Fibroblast of peridontal ligament (primary cell): ENCODE results near the gene SMYD3.
A peak's percentile ranks its signal among the peaks of the same experiment; 100 is the strongest.

Experiments
- DNase-seq: peaks from one replicate; pipeline ENCODE4 v3.0.0-alpha.2; 2010; ENCODE audit errors: extremely low read depth

The SMYD3 gene

GRCh38 chr1:246506674-246507481, at the start of gene SMYD3:
Gene SMYD3, minus strand, starts transcription at chr1:246507279.
- peak; percentile 58 for DNase-seq

- no peak for DNase-seq
Observed at GRCh38 chr1:246554201-246554600, 47.1 kb upstream of the SMYD3 start.

DNA sequence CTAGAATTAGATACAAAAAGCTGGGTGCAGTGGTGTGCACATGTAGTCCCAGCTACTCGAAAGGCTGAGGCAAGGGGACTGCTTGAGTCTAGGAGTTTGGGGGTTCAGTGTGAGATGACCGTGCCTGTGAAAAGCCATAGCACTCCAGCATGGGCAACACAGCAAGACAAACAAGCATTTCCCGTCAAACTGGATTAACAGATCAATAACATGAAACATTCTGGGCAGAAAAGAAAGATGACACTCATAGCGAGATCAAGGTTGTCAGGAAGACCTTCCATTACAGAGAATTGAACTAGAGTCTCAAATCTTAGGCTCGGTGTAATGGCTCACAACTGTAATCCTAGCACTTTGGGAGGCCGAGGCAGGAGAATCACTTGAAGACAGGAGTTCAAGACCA, 45.0 kb upstream of the SMYD3 start:
- no peak for DNase-seq

GRCh38 chr1:246550402-246550801, 43.3 kb upstream of the SMYD3 start:
- no peak for DNase-seq

DNA sequence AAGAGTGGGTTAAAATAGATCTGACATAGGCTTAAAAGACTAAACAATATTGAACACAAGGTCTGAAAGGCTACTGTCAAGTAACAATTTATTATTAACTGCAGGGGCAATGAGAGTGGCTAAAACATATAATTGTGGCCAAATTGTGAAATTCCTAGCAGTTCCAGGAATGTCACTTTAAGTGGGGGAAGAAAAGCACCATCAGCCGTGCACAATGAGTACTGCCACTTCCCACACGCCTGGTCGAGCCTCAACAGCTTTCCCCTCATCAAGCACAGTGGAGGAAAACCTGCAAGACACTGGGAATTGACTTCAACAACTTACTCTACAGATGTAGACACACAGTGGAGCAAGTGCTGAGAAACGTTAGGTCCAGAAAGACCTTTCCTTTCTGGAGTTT, 42.6 kb upstream of the SMYD3 start:
- DNase-seq: no peak

GRCh38 chr1:246544001-246544400, 36.9 kb upstream of the SMYD3 start:
- no peak for DNase-seq

DNA sequence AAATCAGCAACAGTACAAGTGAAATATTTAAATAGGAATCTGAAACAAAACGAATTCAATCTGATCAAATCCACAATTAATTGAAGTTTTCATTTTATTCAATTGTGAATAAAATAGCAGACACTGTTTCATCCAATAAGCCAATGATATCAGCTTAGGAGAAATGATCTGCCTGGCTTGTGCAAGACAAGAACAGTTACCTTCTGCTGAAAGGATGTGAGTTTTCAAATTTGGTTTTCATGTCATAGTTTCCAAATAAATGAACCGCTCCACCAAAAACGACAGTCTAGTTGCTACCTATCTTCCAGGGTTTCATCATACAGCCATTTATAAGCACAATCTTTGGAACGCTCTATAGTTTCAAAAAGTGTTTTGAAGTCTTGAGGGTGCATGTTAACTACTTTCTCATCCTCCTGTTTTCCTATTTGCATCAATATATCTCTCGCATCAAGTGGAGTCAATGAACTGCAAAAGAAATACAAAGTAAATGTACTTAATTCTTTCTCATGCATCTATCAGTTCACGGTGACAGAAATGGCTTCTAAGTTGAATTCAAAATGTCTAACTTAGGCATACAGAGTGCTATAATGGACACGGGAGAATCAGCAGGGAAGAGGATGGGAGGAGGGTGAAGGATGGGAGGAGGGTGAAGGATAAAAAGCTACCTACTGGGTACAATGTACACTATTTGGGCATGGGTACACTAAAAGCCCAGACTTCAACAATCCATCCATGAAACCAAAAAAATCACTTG, 33.8 kb upstream of the SMYD3 start:
- no peak for DNase-seq

DNA sequence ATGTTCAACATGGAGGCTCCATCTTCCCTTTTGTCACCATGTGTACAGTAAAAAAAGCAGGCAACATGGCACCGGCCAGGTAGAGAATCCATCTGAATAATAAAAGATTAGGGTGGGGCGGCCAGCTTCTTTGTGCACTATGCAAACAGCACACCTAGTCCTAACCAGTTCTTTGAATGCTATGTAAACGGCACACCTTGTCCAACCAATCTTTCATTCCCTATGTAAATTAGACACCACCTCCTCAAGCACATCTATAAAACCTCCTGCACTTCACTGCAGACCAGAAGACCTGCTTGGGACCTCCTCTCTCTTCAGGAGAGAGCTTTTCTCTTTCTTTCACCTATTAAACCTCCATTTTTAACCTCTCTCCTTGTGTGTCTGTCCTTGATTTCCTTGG, 30.8 kb upstream of the SMYD3 start:
- no peak for DNase-seq

GRCh38 chr1:246537441-246537840, 30.4 kb upstream of the SMYD3 start:
- DNase-seq: no peak

- no peak for DNase-seq
Observed at GRCh38 chr1:246534114-246534513, 27.0 kb upstream of the SMYD3 start.

GRCh38 chr1:246533371-246533905, 26.4 kb upstream of the SMYD3 start:
- no peak for DNase-seq

- no peak for DNase-seq
Observed at GRCh38 chr1:246532519-246532918, 25.4 kb upstream of the SMYD3 start.

DNA sequence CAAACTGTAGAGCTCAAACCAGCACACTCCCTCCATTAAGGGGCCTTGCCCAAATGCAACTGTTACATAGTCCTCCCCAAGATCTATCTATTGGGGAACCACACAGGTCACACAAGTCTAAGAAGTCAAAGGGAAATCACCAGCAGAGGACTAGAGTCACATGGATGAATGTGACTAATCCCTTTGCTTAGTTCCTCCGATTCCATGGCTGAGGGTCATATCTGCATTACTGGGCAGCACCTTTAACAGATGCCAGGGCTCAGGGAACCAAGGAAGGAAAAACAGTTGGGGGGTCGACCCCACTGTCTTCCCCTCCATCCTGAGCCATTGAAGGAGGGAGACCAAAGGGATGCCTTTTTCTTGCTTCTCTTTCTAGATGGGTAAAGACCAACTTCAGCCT, 23.4 kb upstream of the SMYD3 start:
- DNase-seq: no peak

DNA sequence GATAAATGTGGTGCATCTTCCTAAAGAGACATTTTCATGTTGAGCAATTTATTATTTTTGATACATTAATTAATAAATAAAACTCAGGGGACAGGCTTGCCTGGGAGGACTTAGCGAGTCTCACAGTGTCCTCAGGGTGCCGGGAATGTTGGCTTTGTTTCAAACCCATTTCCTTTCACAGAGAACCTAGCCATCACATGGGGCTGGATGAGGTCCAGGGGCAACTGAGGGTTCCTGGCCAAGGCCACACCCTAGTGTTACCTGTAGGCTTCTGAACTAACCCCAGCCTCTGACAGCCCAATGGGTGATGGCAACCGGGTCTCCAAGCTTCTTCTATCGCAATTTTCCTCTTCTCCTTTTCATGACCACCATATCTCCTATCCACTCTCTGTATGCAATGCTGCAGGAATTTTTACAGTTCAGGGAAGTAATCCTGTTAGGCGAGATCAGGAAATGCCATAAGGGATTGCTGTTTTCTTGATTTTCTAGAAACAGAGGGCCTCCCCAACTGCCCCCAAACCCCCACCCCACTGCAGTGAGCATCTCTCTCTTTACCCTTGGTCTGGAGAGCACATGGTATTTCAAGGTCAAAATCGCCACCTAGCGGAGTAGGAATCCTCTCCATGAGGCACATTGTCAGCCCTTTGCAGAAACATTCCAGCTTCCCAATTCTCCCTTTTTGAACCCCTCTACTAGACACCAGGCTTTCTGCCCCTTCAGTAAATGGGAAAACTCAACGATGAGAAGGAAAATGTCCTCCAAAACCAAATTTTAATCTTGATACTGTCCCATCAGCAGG, 22.1 kb upstream of the SMYD3 start:
- DNase-seq: no peak

DNA sequence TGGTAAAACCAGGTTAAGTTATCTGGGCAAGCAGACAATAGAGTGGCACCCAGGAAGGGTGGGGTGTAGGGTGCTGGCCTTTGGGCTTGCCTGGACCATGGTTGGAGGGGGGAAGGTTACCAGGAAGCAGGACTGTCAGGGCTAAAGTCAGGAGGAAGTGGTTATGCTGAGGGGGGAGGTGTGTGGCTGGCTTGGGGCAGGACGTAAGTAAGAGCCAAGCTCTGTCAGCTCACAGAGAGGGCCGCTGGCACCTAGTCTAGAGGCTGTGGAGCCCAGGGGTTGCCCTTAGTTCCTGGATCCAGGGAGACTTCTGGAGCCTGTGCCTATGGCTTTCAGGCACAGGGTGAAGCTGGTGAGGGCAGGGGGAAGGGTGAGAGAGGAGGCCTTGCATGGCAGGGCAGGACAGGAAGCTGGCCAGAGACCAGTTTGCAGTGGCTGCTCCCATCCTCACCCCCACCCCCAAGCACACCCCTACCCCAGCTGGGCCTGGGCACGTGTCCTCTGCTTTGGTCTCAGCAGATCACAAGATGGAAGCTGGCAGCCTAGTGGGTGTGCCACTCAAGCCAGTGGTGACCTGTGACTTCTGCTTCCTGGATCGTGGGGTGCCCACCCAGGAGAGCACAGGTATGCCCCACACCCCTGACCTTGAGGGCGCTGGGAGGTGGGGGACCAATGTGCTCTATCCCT, 20.5 kb upstream of the SMYD3 start:
- no peak for DNase-seq

- DNase-seq: no peak
Observed at GRCh38 chr1:246526915-246527314, 19.8 kb upstream of the SMYD3 start.

- no peak for DNase-seq
Observed at GRCh38 chr1:246526380-246526779, 19.3 kb upstream of the SMYD3 start.

DNA sequence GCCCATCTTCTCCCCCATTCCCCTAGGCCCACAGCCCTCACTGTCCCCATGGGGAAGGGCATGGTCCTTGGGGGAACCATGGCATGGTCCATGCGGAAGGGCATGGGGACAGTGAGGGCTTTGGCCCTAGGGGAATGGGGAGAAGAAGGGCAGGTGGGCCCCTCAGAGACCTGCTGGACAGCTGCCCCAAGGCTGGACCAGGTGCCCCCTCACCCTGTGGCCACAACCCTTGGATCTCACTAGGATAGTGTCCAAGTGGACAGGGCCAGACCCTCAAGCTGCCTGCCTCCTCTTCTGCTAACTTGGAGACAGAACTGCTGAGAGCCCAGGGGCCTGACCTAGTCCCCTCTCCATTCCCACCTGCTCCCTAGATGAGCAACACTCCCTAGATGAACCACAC, 12.4 kb upstream of the SMYD3 start:
- DNase-seq: no peak

DNA sequence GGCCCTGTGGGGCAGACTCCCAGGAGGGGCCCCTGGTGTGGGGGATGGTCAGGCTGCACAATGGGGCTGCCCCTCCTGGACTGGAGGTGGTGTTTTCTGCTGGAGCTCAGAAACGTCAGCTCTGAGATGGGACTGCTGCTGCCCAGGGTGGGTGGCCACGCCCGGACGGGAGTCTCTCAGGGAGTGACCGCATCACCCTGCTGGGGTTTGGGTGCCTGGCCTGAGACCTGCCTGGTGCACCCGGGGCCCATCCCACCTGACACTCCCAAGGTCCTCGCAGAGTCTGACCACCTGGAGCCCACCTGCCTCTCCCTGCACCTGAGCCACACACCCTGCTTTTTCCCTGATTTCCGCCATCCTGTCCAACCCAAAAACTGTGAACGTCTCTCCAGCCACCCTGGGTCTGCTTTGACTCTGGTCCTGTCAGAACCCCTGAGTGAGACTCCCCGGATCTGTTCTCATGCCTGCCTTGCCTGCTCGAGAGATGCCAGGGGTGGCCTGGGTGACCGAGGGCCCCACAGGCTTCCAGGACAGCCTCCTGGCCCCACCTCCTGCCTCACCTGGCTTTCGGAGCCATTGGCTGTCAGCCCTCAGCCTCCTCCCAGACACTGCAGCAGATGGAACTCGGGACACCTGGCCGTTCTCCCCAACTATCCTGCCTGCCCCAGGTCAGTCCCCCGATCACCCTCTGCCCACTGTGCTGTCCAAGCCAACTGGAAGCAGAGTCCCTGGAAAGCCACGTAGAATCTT, 11.6 kb upstream of the SMYD3 start:
- DNase-seq: no peak

GRCh38 chr1:246517391-246517790, 10.3 kb upstream of the SMYD3 start:
- DNase-seq: no peak

DNA sequence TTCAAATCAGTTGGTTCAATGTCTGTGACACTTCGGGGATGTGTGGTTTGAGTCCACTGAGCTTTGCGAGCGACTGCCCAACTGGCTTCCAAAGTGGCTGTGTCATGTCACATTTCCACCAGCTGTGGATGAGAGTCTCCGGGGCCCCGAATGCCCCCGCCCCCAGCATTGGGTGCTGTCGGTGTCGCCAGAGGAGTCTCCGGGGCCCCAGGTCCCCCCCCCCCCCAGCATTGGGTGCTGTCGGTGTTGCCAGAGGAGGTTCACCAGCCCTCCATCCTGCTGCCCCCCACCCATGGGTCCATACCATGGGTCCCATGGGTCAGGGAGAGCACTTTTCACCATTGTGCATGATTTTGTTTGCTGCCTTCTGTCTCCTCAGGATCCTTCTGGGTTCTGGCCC, 9.0 kb upstream of the SMYD3 start:
- DNase-seq: no peak
